ENCODE results near the gene ZBTB2. TPM values are rescaled to one million over a fixed set of nuclear protein-coding genes. Genes with fewer than 3 reads are reported as not detected.

The ZBTB2 gene
- total and polyA plus RNA-seq, 2 donors (not counting 3 experiments of a cell fraction or from before 2014, with no cell fraction given), result 11.8 to 13.1 TPM

DNA sequence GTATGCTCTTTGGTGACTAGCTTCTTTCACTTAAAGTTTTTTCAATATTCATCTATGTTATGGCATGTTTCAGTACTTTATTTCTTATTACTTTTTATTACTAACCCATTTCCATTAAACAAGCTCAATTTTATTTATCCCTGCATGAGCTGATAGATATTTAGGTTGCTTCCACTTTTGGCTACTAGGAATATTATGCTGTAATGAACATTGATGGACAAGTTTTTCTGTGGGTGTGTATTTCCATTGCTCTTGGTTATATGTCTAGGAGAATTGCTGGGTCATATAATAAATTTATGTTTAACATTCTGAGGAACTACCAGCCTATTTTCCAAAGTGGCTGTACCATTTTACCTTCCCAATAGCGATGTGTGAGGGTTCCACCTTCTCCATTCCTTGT lies 69.9 kb downstream of the ZBTB2 start:
- DNase-seq (ENCODE audit: low read depth, low spot score) (no peak), FAIRE-seq (no peak)
- no peak overlapping the region for H3K27ac ChIP-seq (ENCODE audit: insufficient read depth, low read depth, low read length)
- intact Hi-C loops (cut with micrococcal nuclease) (loop anchor here (5.0 kb wide), 1 partner anchor 64 kb away; no protein-coding TSS in a partner anchor), dilution Hi-C loops (cut with MboI; ENCODE audit: extremely low pct_ligation_motif_present, low sequenced_read_pairs) (no loop called here)
- no peaks in the 10 kb centered on the region for H3K9me1 ChIP-seq (replicated peaks; ENCODE audit: control insufficient read depth, extremely low read depth, insufficient read depth, low read length)
- H3K4me2 ChIP-seq (ENCODE audit: insufficient read depth, low read length), result no peak overlapping the region
- ChIA-PET POLR2A (no interaction called here), CTCF (interaction anchor here (1.1 to 9.2 kb wide), 2 partner anchors 14 to 306 kb away, joined by 3 to 284 read pairs; no protein-coding TSS in a partner anchor)
- no peaks in the 10 kb centered on the region for H3K36me3 ChIP-seq (ENCODE audit: control insufficient read depth in 2 of 2, extremely low read depth in 1 of 2, insufficient read depth in 2 of 2, low read length in 2 of 2)
- TF ChIP-seq JUN (IDR thresholded peaks at IDR 0.05; ENCODE audit: borderline replicate concordance, insufficient read depth, insufficient read length, low read depth) (no peak), POLR2A (IDR thresholded peaks at IDR 0.05; ENCODE audit: low read depth, low read length) (no peak), FOS (IDR thresholded peaks at IDR 0.05; ENCODE audit: borderline replicate concordance, insufficient read depth, low read length) (no peak), POLR2AphosphoS5 (IDR thresholded peaks at IDR 0.05; ENCODE audit: insufficient read depth, low read depth, low read length) (no peak), EZH2 (IDR thresholded peaks at IDR 0.05; ENCODE audit: borderline replicate concordance, low read depth, low read length, severe bottlenecking) (no peak), GATA2 (IDR thresholded peaks at IDR 0.05; ENCODE audit: insufficient read depth, insufficient read length, low read depth, low read length) (no peak), MYC (IDR thresholded peaks at IDR 0.05; ENCODE audit: low read depth, low read length) (no peak)
- TF ChIP-seq, protein P1, sequence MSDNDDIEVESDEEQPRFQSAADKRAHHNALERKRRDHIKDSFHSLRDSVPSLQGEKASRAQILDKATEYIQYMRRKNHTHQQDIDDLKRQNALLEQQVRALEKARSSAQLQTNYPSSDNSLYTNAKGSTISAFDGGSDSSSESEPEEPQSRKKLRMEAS (IDR thresholded peaks at IDR 0.05; ENCODE audit: insufficient read depth, insufficient read length), result no peak
- TF ChIP-seq, protein P2, sequence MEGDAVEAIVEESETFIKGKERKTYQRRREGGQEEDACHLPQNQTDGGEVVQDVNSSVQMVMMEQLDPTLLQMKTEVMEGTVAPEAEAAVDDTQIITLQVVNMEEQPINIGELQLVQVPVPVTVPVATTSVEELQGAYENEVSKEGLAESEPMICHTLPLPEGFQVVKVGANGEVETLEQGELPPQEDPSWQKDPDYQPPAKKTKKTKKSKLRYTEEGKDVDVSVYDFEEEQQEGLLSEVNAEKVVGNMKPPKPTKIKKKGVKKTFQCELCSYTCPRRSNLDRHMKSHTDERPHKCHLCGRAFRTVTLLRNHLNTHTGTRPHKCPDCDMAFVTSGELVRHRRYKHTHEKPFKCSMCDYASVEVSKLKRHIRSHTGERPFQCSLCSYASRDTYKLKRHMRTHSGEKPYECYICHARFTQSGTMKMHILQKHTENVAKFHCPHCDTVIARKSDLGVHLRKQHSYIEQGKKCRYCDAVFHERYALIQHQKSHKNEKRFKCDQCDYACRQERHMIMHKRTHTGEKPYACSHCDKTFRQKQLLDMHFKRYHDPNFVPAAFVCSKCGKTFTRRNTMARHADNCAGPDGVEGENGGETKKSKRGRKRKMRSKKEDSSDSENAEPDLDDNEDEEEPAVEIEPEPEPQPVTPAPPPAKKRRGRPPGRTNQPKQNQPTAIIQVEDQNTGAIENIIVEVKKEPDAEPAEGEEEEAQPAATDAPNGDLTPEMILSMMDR (IDR thresholded peaks at IDR 0.05; ENCODE audit: extremely low read depth in 1 of 2, insufficient read depth in 1 of 2, low read depth in 1 of 2, low read length in 2 of 2), result no peak
- no peaks in the 10 kb centered on the region for H4K20me1 ChIP-seq (replicated peaks; ENCODE audit: control insufficient read depth, extremely low read depth, insufficient read depth, low read length)
- H3K79me2 ChIP-seq (ENCODE audit: control insufficient read depth, insufficient read depth, low read length), result peaks cover 38% of the 10 kb centered on the region
- no peak overlapping the region for H3K9ac ChIP-seq (replicated peaks; ENCODE audit: extremely low read depth, insufficient read depth, low read length)
- no TSS peak for BruUV-seq (replicated peaks)
- H3K4me3 ChIP-seq (replicated peaks in 1 of 3; ENCODE audit: insufficient read depth in 1 of 3, low read depth in 1 of 3, low read length in 3 of 3), result no peak overlapping the region
- no peaks in the 10 kb centered on the region for H3K27me3 ChIP-seq (ENCODE audit: control insufficient read depth in 2 of 2, insufficient read depth in 2 of 2, low read length in 2 of 2)
- no peaks in the 10 kb centered on the region for H3K9me3 ChIP-seq (replicated peaks; ENCODE audit: control insufficient read depth, insufficient read depth, low read length)
- no peak overlapping the region for H2AFZ ChIP-seq (ENCODE audit: low read depth, low read length)
- peaks cover 17% of the 10 kb centered on the region for H3K4me1 ChIP-seq (ENCODE audit: control insufficient read depth, extremely low read depth, insufficient read depth, low read length)
